K562 (cell line): ENCODE results near the gene ZNRD2. TPM values are rescaled to one million over a fixed set of nuclear protein-coding genes. Genes with fewer than 3 reads are reported as not detected.
A peak's percentile ranks its signal among the peaks of the same experiment; 100 is the strongest.

Source experiments
- ATAC-seq: fragments of 200-7000 bp; cut with Tn5 transposase; 3 replicates; pipeline ENCODE4 v1.9.1; 2020; ENCODE audit warnings: moderate library complexity
- BruUV-seq: library from RNA; stranded (reverse); fragments of 400-500 nt; replicated peaks from 2 replicates; lab custom pipeline; 2021; lab: Mats Ljungman, UMichigan
- CTCF ChIA-PET: fragments of 300-600 bp; formaldehyde crosslinking; extraction: SDS; loops from one replicate; lab custom pipeline; 2021; ENCODE audit warnings: low intra/inter-chr PET ratio; lab: Yijun Ruan, JAX
- POLR2A ChIA-PET: fragments of 300-600, 350-650 bp; sonication (Branson Sonifier 250); formaldehyde crosslinking; extraction: SDS; loops from one replicate; lab custom pipeline; 2021; ENCODE audit warnings: antibody characterized with exemption, inconsistent platforms; lab: Yijun Ruan, JAX
- DNase-seq, 4 experiments: peaks; one replicate each; pipeline versions ENCODE4 v3.0.0 to v3.0.0-alpha.2; 2011 to 2018; ENCODE audit warnings: low spot score in 3 of 4, mixed read lengths in 3 of 4; ENCODE audit errors: extremely low read depth in 1 of 4
- FAIRE-seq: peaks from 2 replicates; lab custom pipeline; 2011; peaks lifted over from hg19 to GRCh38; lab: Jason Lieb, UNC
- H2AFZ ChIP-seq: 2 replicates; pipeline ENCODE4 v1.6.0; 2011; ENCODE audit warnings: low read depth, low read length, control low read depth, inconsistent platforms
- H3K27ac ChIP-seq: fragments of 200-600 bp; 3 replicates; pipeline ENCODE4 v1.8.0; 2011; ENCODE audit warnings: low read depth, mild to moderate bottlenecking, control low read depth, inconsistent platforms, low read length, moderate library complexity, mixed read lengths; ENCODE audit errors: extremely low read depth
- H3K27me3 ChIP-seq, 2 experiments: fragments of 300-600 bp in 1 of 2; 2 replicates in 1 of 2; 3 replicates in 1 of 2; pipeline versions ENCODE4 v1.6.0 to v1.8.0; 2011; ENCODE audit warnings: inconsistent platforms in 2 of 2, low read length in 2 of 2, mild to moderate bottlenecking in 1 of 2, mixed read lengths in 1 of 2, moderate library complexity in 1 of 2; ENCODE audit not compliant: control insufficient read depth in 2 of 2, insufficient read depth in 2 of 2
- H3K36me3 ChIP-seq: fragments of 300-600 bp; 3 replicates; pipeline ENCODE4 v1.8.0; 2011; ENCODE audit warnings: mild to moderate bottlenecking, low read length, inconsistent platforms; ENCODE audit not compliant: control insufficient read depth, insufficient read depth
- H3K4me1 ChIP-seq, 2 experiments: fragments of 200-600 bp in 1 of 2; replicated peaks in 1 of 2; 2 replicates in 1 of 2; 3 replicates in 1 of 2; pipeline versions ENCODE4 v1.5.1 to v1.8.0; 2011; ENCODE audit warnings: inconsistent platforms in 2 of 2, low read length in 2 of 2, mild to moderate bottlenecking in 1 of 2, mixed read lengths in 1 of 2, moderate library complexity in 1 of 2; ENCODE audit not compliant: control insufficient read depth in 2 of 2, insufficient read depth in 2 of 2
- H3K4me2 ChIP-seq: 2 replicates; pipeline ENCODE4 v1.6.1; 2011; ENCODE audit warnings: low read length, control low read depth, inconsistent platforms, mixed read lengths; ENCODE audit not compliant: insufficient read depth
- H3K4me3 ChIP-seq: fragments of 200-600 bp; sonication (generic), shearing (Covaris generic); 2 replicates; pipeline ENCODE4 v1.5.1; 2016; ENCODE audit warnings: control low read depth, inconsistent platforms
- H3K79me2 ChIP-seq: fragments of 200-600 bp; 3 replicates; pipeline ENCODE4 v1.8.0; 2011; ENCODE audit warnings: low read length, inconsistent platforms; ENCODE audit not compliant: control insufficient read depth, insufficient read depth
- H3K9ac ChIP-seq, 2 experiments: 2 replicates each; pipeline versions ENCODE4 v1.6.0 to v1.6.1; 2011; ENCODE audit warnings: low read depth in 2 of 2, low read length in 2 of 2, control low read depth in 1 of 2, inconsistent platforms in 1 of 2, mild to moderate bottlenecking in 1 of 2, mixed read lengths in 1 of 2; ENCODE audit not compliant: insufficient read depth in 1 of 2
- H3K9me1 ChIP-seq: one replicate; pipeline ENCODE4 v1.6.0; 2011; ENCODE audit warnings: inconsistent platforms, mild to moderate bottlenecking, low read length, moderate library complexity; ENCODE audit not compliant: control insufficient read depth, insufficient read depth
- H3K9me3 ChIP-seq: replicated peaks from 2 replicates; pipeline ENCODE4 v1.5.1; 2011; ENCODE audit warnings: low read depth, low read length, inconsistent platforms; ENCODE audit not compliant: control insufficient read depth, insufficient read depth
- H4K20me1 ChIP-seq: replicated peaks from 2 replicates; pipeline ENCODE4 v1.6.1; 2011; ENCODE audit warnings: low read length, inconsistent platforms, mixed read lengths; ENCODE audit not compliant: control insufficient read depth, insufficient read depth
- CEBPG ChIP-seq, 3 experiments: fragments of 200-800 bp in 1 of 3; sonication (Bioruptor generic) in 1 of 3; sonication (generic) in 1 of 3; formaldehyde crosslinking in 1 of 3; IDR thresholded peaks in 2 of 3; conservative IDR thresholded peaks in 1 of 3; 2 replicates each; pipeline versions ENCODE4 v1.6.1 to v1.8.0; 2016 to 2022; ENCODE audit warnings: missing compliant biosample characterization in 2 of 3, missing genetic modification characterization in 2 of 3, mild to moderate bottlenecking in 1 of 3, missing genetic modification reagents in 1 of 3
- HMGN3 ChIP-seq: IDR thresholded peaks from 2 replicates; pipeline ENCODE4 v1.6.1; 2011; ENCODE audit warnings: borderline replicate concordance, low read depth, mild to moderate bottlenecking, mixed read lengths, low read length; ENCODE audit not compliant: insufficient read length; ENCODE audit errors: extremely low read depth
- HNRNPL ChIP-seq: fragments of 200-400 bp; formaldehyde crosslinking; IDR thresholded peaks from 2 replicates; pipeline ENCODE4 v1.6.1; 2017; ENCODE audit warnings: low read depth, mild to moderate bottlenecking, low read length
- MTF1 ChIP-seq: fragments of 250-450 bp; sonication (Bioruptor Pico); IDR thresholded peaks from 2 replicates; pipeline ENCODE4 v1.9.0; 2021; ENCODE audit warnings: moderate library complexity, mild to moderate bottlenecking, inconsistent platforms, borderline replicate concordance
- NR4A1 ChIP-seq, 2 experiments: fragments of 250-450 bp in 1 of 2; fragments of 450-650 bp in 1 of 2; sonication (Bioruptor Pico) in 1 of 2; IDR thresholded peaks; 2 replicates each; pipeline versions ENCODE4 v1.4.0 to v1.6.1; 2016 to 2020; ENCODE audit warnings: mild to moderate bottlenecking in 2 of 2, missing compliant biosample characterization in 1 of 2, missing genetic modification characterization in 1 of 2, moderate library complexity in 1 of 2
- POLR2A ChIP-seq: fragments of 450-650 bp; conservative IDR thresholded peaks from 2 replicates; pipeline ENCODE4 v1.6.1; 2016
- POLR2G ChIP-seq: fragments of 200-400 bp; formaldehyde crosslinking; IDR thresholded peaks from 2 replicates; pipeline ENCODE4 v1.6.1; 2017; ENCODE audit warnings: low read depth, mild to moderate bottlenecking, antibody characterized with exemption, low read length, moderate library complexity
- RAD51 ChIP-seq: fragments of 450-650 bp; IDR thresholded peaks from 2 replicates; pipeline ENCODE4 v1.7.1; 2016; ENCODE audit warnings: low read depth, mild to moderate bottlenecking, borderline replicate concordance
- ZFPM2 ChIP-seq: fragments of 250-450 bp; sonication (Bioruptor Pico); IDR thresholded peaks from 2 replicates; pipeline ENCODE4 v1.5.1; 2022; ENCODE audit warnings: mild to moderate bottlenecking
- ZNF263 ChIP-seq: sonication (generic); formaldehyde crosslinking; IDR thresholded peaks from 2 replicates; pipeline ENCODE4 v1.8.0; 2022; ENCODE audit warnings: mild to moderate bottlenecking, missing genetic modification reagents, borderline replicate concordance
- WGBS: fragments of 100-300 bp; shearing (Covaris generic); methylation state at CpG from one replicate; pipeline ENCODE4 v1.1.6; 2016; ENCODE audit warnings: low coverage, mixed read lengths; ENCODE audit not compliant: insufficient coverage; ENCODE audit errors: missing lambda C conversion rate; 5-methylcytosine and 5-hydroxymethylcytosine counted together
- in situ Hi-C: fragments of 300-500 bp; cut with MboI; formaldehyde crosslinking; loops from 4 replicates; pipeline ENCODE4 v1.15.0; 2018; ENCODE audit warnings: inconsistent platforms, mixed read lengths
- intact Hi-C: fragments of 100-400 bp; cut with micrococcal nuclease; formaldehyde crosslinking; loops from 2 replicates; pipeline ENCODE4 v1.14.2; 2022
- polyA plus RNA-seq, 8 experiments: library from polyadenylated mRNA; depleted of rRNA in 4 of 8; stranded (reverse) in 5 of 8; unstranded in 3 of 8; fragments of >200 nt; fragmentation: Nextera tagmentation in 2 of 8; fragmentation: Illumina TruSeq in 1 of 8; extraction: Ambion mirVana in 2 of 8; extraction: Trizol in 1 of 8; gene quantifications; 2 replicates each; pipeline versions ENCODE4 v1.2.1 to v1.2.3, GENCODE V29; 2011 to 2014; ENCODE audit warnings: inconsistent platforms in 1 of 8, missing spikeins in 1 of 8
- total RNA-seq, 7 experiments: library from RNA; depleted of rRNA in 6 of 7; stranded (reverse); fragments of >200 nt in 6 of 7; fragmentation: Illumina TruSeq in 2 of 7; extraction: Trizol in 2 of 7; gene quantifications; 2 replicates each; pipeline versions ENCODE4 v1.2.1 to v1.2.3, GENCODE V29; 2011 to 2021; ENCODE audit warnings: low replicate concordance in 1 of 7
- TF ChIP-seq, protein P1 (sequence below): fragments of 450-650 bp; IDR thresholded peaks from 2 replicates; pipeline ENCODE4 v1.6.1; 2016

Gene ZNRD2
- total and polyA plus RNA-seq, 9 of the 15 experiments (the other 6 are each of a cell fraction or from before 2014, with no cell fraction given): 13.4 to 129 (median 60.4) TPM

DNA sequence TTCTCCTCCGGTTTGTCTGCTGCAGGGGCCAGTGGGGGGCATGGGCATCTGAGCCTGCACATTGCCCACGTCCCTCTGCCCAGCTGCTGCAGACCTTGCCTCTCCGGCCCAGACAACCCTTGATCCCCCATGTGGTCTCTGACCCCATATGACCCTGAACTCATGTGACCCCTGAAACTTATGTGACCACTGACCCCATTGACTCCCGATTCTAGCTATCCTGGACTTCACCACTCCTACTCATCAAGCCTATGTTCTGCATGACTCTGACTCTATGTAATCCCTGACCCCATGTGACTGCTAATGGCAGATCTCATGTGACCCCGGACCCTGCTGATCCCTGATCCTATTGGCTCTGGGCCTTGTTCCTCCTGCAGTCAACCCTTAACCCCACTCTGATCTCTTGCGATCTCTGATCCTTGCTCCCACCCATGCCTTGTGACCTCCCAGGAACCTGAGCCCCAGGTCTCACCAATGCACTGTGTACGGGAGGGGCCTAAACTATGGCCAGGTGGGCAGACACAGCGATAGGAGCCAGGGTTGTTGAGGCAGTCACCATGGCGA, 17.8 kb upstream of the ZNRD2 start (continued):
- TF ChIP-seq RAD51 (peak; percentile 52; the same call in 1 of the 2 replicates), HNRNPL (peak; percentile 11; the same call in 1 of the 2 replicates), CEBPG (CRISPR knock-in tag; IDR thresholded peaks at IDR 0.05) (0 out of 2 replicates have a peak, but pooled peaks have one; percentile 4), CEBPG (tag; conservative IDR thresholded peaks at IDR 0.05 in 1 of 2, IDR thresholded peaks at IDR 0.05 in 1 of 2) (no peak), ZFPM2 (CRISPR knock-in tag) (no peak)

DNA sequence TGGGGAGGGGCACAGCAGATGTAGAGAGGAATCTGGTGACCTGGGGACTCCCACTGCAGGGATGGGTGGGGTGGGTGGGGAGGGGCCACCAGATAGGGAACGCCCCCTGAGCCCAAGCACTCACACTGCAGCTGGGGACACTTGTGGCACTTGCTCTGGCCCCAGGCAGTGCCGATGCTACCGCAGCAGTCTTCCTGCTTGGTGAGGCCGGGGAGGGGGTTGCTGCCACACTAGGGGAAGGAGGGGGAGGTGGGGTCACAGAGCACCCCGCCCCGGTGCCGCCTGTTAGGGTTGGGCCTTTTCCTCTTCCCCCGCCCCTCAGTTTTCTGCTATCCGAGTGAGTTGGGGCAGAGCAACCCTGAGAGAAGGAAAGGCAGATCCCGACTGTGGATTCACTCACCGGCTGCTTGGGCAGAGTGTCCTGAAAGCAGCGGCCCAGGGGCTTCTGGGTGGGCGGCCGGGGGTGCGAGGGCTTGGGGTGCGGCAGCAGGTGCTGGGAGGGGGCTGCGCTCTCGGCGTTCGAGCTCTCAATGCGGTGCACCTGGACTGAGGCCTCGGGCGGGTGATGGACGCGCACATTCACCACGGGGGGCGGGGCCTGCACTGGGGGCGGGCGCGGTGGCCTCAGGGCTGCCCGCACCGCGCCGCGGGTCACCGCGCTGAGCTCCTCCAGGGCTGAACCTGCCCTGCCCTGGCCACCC, 16.8 kb upstream of the ZNRD2 start:
- peak overlapping the region; percentile 72 for H3K4me2 ChIP-seq
- WGBS: 5% methylated on average over 4 of the region's 37 CpGs
- CTCF ChIA-PET: interaction anchor here (1.1 kb wide), 1 partner anchor 12 kb away, joined by 5 read pairs; no protein-coding TSS in a partner anchor
- H3K4me3 ChIP-seq: peak overlapping the region; percentile 40
- no peaks in the 10 kb centered on the region for H3K79me2 ChIP-seq
- BruUV-seq: no TSS peak
- 0 out of 2 replicates have a peak, but pooled peaks cover 8% of the 10 kb centered on the region for H4K20me1 ChIP-seq
- H3K36me3 ChIP-seq: no peaks in the 10 kb centered on the region
- H3K27ac ChIP-seq: peak overlapping the region; percentile 65; the same call in 2 of the 3 replicates
- intact Hi-C loops (no loop called here), in situ Hi-C loops (no loop called here)
- no peaks in the 10 kb centered on the region for H3K27me3 ChIP-seq
- H3K9me3 ChIP-seq: no peaks in the 10 kb centered on the region
- POLR2A ChIA-PET: interaction anchor here (0.5 to 2.8 kb wide), 11 partner anchors 13 to 131 kb away, joined by 3 to 16 read pairs (median 3); partner anchors contain the start of genes FAM89B, MALAT1 and NEAT1
- H3K4me1 ChIP-seq: peaks cover 54 to 83% of the 10 kb centered on the region in 2 experiments
- no peaks in the 10 kb centered on the region for H3K9me1 ChIP-seq
- DNase-seq: peak; percentile 64 to 77 (median 71)
- no peak for FAIRE-seq
- peak overlapping the region; percentile 71 for H2AFZ ChIP-seq
- peak; percentile 65 for ATAC-seq
- peak overlapping the region; percentile 32 to 88; a peak in 3 of 4 replicates for H3K9ac ChIP-seq
- peak; percentile 64 for TF ChIP-seq HMGN3
- TF ChIP-seq, protein P1, sequence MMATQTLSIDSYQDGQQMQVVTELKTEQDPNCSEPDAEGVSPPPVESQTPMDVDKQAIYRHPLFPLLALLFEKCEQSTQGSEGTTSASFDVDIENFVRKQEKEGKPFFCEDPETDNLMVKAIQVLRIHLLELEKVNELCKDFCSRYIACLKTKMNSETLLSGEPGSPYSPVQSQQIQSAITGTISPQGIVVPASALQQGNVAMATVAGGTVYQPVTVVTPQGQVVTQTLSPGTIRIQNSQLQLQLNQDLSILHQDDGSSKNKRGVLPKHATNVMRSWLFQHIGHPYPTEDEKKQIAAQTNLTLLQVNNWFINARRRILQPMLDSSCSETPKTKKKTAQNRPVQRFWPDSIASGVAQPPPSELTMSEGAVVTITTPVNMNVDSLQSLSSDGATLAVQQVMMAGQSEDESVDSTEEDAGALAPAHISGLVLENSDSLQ: peak; percentile 89
- no peak for TF ChIP-seq MTF1 (CRISPR knock-in tag)
- TF ChIP-seq NR4A1 (CRISPR knock-in tag; IDR thresholded peaks at IDR 0.05): no peak
- TF ChIP-seq NR4A1 (tag; IDR thresholded peaks at IDR 0.05): no peak
- 0 out of 2 replicates have a peak, but pooled peaks have one; percentile 33 for TF ChIP-seq POLR2G
- TF ChIP-seq POLR2A: peak; percentile 51
- peak; percentile 24; the same call in 1 of the 2 replicates for TF ChIP-seq ZNF263 (CRISPR knock-in tag)
